H1 (cell line): ENCODE measurements around the gene RGS16. TPM values are rescaled to one million over a fixed set of nuclear protein-coding genes. Genes with fewer than 3 reads are reported as not detected.

Source experiments
- CTCF ChIA-PET: fragments of 300-600 bp; sonication (Branson Sonifier 250); formaldehyde crosslinking; loops from one replicate; lab custom pipeline; 2021; ENCODE audit not compliant: partially characterized antibody; lab: Charles Lee
- POLR2A ChIA-PET: fragments of 300-600 bp; sonication (Branson Sonifier 250); formaldehyde crosslinking; loops from one replicate; lab custom pipeline; 2021; ENCODE audit warnings: inconsistent platforms; ENCODE audit not compliant: partially characterized antibody; lab: Charles Lee
- DNase-seq, 2 experiments: peaks; one replicate each; pipeline versions ENCODE4 v3.0.0 to v3.0.0-alpha.2; 2010 to 2022; ENCODE audit warnings: low spot score in 2 of 2, low read depth in 1 of 2, mixed read lengths in 1 of 2
- FAIRE-seq: peaks from 2 replicates; lab custom pipeline; 2011; peaks lifted over from hg19 to GRCh38; lab: Jason Lieb, UNC
- H2AFZ ChIP-seq: 2 replicates; pipeline ENCODE4 v1.8.1; 2012; ENCODE audit warnings: low read length, inconsistent platforms
- H2AK5ac ChIP-seq: 2 replicates; pipeline ENCODE4 v1.6.1; 2013; ENCODE audit warnings: low read depth, low read length
- H2BK120ac ChIP-seq: replicated peaks from 2 replicates; pipeline ENCODE3; 2013; ENCODE audit warnings: low read depth, low read length, inconsistent platforms
- H2BK12ac ChIP-seq: 2 replicates; pipeline ENCODE4 v1.6.1; 2013; ENCODE audit warnings: low read depth, low read length
- H2BK15ac ChIP-seq: 2 replicates; pipeline ENCODE4 v1.6.1; 2013; ENCODE audit warnings: low read length
- H2BK20ac ChIP-seq: 2 replicates; pipeline ENCODE4 v1.6.1; 2013; ENCODE audit warnings: low read length
- H2BK5ac ChIP-seq: 2 replicates; pipeline ENCODE4 v1.6.1; 2013; ENCODE audit warnings: low read depth, low read length
- H3K14ac ChIP-seq: 2 replicates; pipeline ENCODE4 v1.6.1; 2013; ENCODE audit warnings: inconsistent platforms; ENCODE audit not compliant: insufficient read length
- H3K18ac ChIP-seq: 2 replicates; pipeline ENCODE4 v1.6.1; 2013; ENCODE audit warnings: low read length; ENCODE audit errors: extremely low read depth
- H3K23ac ChIP-seq: 2 replicates; pipeline ENCODE4 v1.6.1; 2013; ENCODE audit warnings: inconsistent platforms; ENCODE audit not compliant: insufficient read length
- H3K23me2 ChIP-seq: 2 replicates; pipeline ENCODE4 v1.6.1; 2013; ENCODE audit warnings: low read depth, low read length
- H3K27ac ChIP-seq: 2 replicates; pipeline ENCODE4 v1.6.1; 2011; ENCODE audit warnings: low read depth, low read length, inconsistent platforms
- H3K27me3 ChIP-seq, 4 experiments: replicated peaks in 1 of 4; 1 replicate in 1 of 4; 2 replicates in 3 of 4; pipeline versions ENCODE4 v1.6.1 to v1.8.1; 2011 to 2013; ENCODE audit warnings: low read length in 3 of 4, mild to moderate bottlenecking in 3 of 4, inconsistent platforms in 2 of 4, mixed read lengths in 2 of 4, moderate library complexity in 1 of 4; ENCODE audit not compliant: control insufficient read depth in 3 of 4, insufficient read depth in 3 of 4; ENCODE audit errors: extremely low read depth in 1 of 4
- H3K36me3 ChIP-seq, 4 experiments: 2 replicates each; pipeline versions ENCODE4 v1.6.1 to v1.8.1; 2011 to 2013; ENCODE audit warnings: mild to moderate bottlenecking in 4 of 4, low read length in 3 of 4, moderate library complexity in 2 of 4, control low read depth in 1 of 4, inconsistent platforms in 1 of 4; ENCODE audit not compliant: insufficient read depth in 4 of 4, control insufficient read depth in 2 of 4
- H3K4ac ChIP-seq: replicated peaks from 2 replicates; pipeline ENCODE3; 2013; ENCODE audit warnings: low read length, low read depth, mixed read lengths, inconsistent platforms; ENCODE audit not compliant: insufficient read length
- H3K4me1 ChIP-seq, 4 experiments: replicated peaks in 1 of 4; 1 replicate in 1 of 4; 2 replicates in 3 of 4; pipeline versions ENCODE4 v1.6.1 to v1.8.1; 2011 to 2013; ENCODE audit warnings: low read length in 3 of 4, inconsistent platforms in 2 of 4, mixed read lengths in 1 of 4; ENCODE audit not compliant: insufficient read depth in 4 of 4, control insufficient read depth in 3 of 4
- H3K4me2 ChIP-seq, 2 experiments: 2 replicates each; pipeline versions ENCODE4 v1.6.1 to v1.8.1; 2011 to 2013; ENCODE audit warnings: low read depth in 2 of 2, low read length in 2 of 2, control low read depth in 1 of 2, inconsistent platforms in 1 of 2, mild to moderate bottlenecking in 1 of 2; ENCODE audit not compliant: insufficient read depth in 1 of 2
- H3K4me3 ChIP-seq, 4 experiments: fragments of 200-600, 300-600 bp in 1 of 4; sonication (generic), shearing (Covaris generic), sonication (Bioruptor Twin) in 1 of 4; 2 replicates each; pipeline versions ENCODE4 v1.5.1 to v1.8.1; 2011 to 2016; ENCODE audit warnings: low read length in 4 of 4, low read depth in 3 of 4, control low read depth in 2 of 4, inconsistent platforms in 2 of 4, mild to moderate bottlenecking in 2 of 4, mixed read lengths in 1 of 4, moderate library complexity in 1 of 4; ENCODE audit not compliant: insufficient read depth in 2 of 4; ENCODE audit errors: extremely low read depth in 1 of 4
- H3K56ac ChIP-seq: replicated peaks from 2 replicates; pipeline ENCODE3; 2013; ENCODE audit warnings: low read depth, mild to moderate bottlenecking, mixed read lengths, low read length, inconsistent platforms; ENCODE audit not compliant: insufficient read length
- H3K79me1 ChIP-seq: 2 replicates; pipeline ENCODE4 v1.6.1; 2013; ENCODE audit warnings: low read depth, low read length, control low read depth
- H3K79me2 ChIP-seq, 2 experiments: 2 replicates each; pipeline versions ENCODE4 v1.6.1 to v1.8.1; 2012 to 2013; ENCODE audit warnings: low read length in 2 of 2, mild to moderate bottlenecking in 2 of 2, inconsistent platforms in 1 of 2; ENCODE audit not compliant: insufficient read depth in 2 of 2, control insufficient read depth in 1 of 2
- H3K9ac ChIP-seq, 4 experiments: replicated peaks in 1 of 4; 1 replicate in 1 of 4; 2 replicates in 3 of 4; pipeline versions ENCODE4 v1.6.1 to v1.8.1; 2011 to 2013; ENCODE audit warnings: low read depth in 3 of 4, low read length in 3 of 4, control low read depth in 2 of 4, mild to moderate bottlenecking in 2 of 4, moderate library complexity in 2 of 4, inconsistent platforms in 1 of 4; ENCODE audit errors: extremely low read depth in 1 of 4
- H3K9me3 ChIP-seq, 2 experiments: 2 replicates each; pipeline versions ENCODE4 v1.6.1 to v1.8.1; 2012 to 2013; ENCODE audit warnings: mild to moderate bottlenecking in 2 of 2, moderate library complexity in 2 of 2, control low read depth in 1 of 2, inconsistent platforms in 1 of 2, low read depth in 1 of 2, low read length in 1 of 2, mixed read lengths in 1 of 2; ENCODE audit not compliant: insufficient read depth in 2 of 2
- H4K20me1 ChIP-seq, 2 experiments: replicated peaks in 1 of 2; 2 replicates each; pipeline versions ENCODE3 to v1.8.1; 2011 to 2013; ENCODE audit warnings: inconsistent platforms in 2 of 2, low read length in 2 of 2, mild to moderate bottlenecking in 1 of 2; ENCODE audit not compliant: insufficient read depth in 2 of 2, control insufficient read depth in 1 of 2
- H4K5ac ChIP-seq: 2 replicates; pipeline ENCODE4 v1.6.1; 2013; ENCODE audit warnings: low read length, low read depth, mixed read lengths, inconsistent platforms; ENCODE audit not compliant: insufficient read length
- H4K8ac ChIP-seq: 2 replicates; pipeline ENCODE4 v1.8.0; 2013; ENCODE audit warnings: mild to moderate bottlenecking, moderate library complexity, low read length, inconsistent platforms; ENCODE audit not compliant: insufficient read depth; ENCODE audit errors: extremely low read depth
- H4K91ac ChIP-seq: replicated peaks from 2 replicates; pipeline ENCODE3; 2013; ENCODE audit warnings: low read length, mixed read lengths, inconsistent platforms; ENCODE audit not compliant: insufficient read length
- CBX8 ChIP-seq: fragments of 300-800, 300-1000 bp; sonication (generic); IDR thresholded peaks from 2 replicates; pipeline ENCODE4 v1.7.1; 2016; ENCODE audit warnings: low read depth, low read length, borderline replicate concordance
- CHD2 ChIP-seq: IDR thresholded peaks from 2 replicates; pipeline ENCODE4 v1.6.1; 2012; ENCODE audit warnings: low read length, improper control_type of control experiment
- E2F6 ChIP-seq: IDR thresholded peaks from 2 replicates; pipeline ENCODE4 v1.6.1; 2012; ENCODE audit warnings: inconsistent platforms
- JUN ChIP-seq: IDR thresholded peaks from 2 replicates; pipeline ENCODE4 v1.6.1; 2011; ENCODE audit warnings: low read depth, mild to moderate bottlenecking, improper control_type of control experiment, low read length
- NANOG ChIP-seq: IDR thresholded peaks from 2 replicates; pipeline ENCODE4 v1.6.1; 2011; ENCODE audit warnings: low read length, low read depth, mild to moderate bottlenecking, inconsistent platforms; ENCODE audit not compliant: insufficient read depth, poor library complexity, severe bottlenecking
- SIN3A ChIP-seq, 2 experiments: IDR thresholded peaks in 1 of 2; conservative IDR thresholded peaks in 1 of 2; 2 replicates each; pipeline ENCODE4 v1.6.1; 2011 to 2012; ENCODE audit warnings: low read length in 2 of 2, improper control_type of control experiment in 1 of 2, low read depth in 1 of 2, mild to moderate bottlenecking in 1 of 2
- TCF12 ChIP-seq: IDR thresholded peaks from 2 replicates; pipeline ENCODE4 v1.6.1; 2011; ENCODE audit warnings: low read depth, mild to moderate bottlenecking, low read length
- TEAD4 ChIP-seq: IDR thresholded peaks from 2 replicates; pipeline ENCODE4 v1.6.1; 2012; ENCODE audit warnings: low read depth, low read length, inconsistent platforms, mixed read lengths
- WGBS, 2 experiments: shearing (Covaris generic) in 1 of 2; methylation state at CpG; one replicate each; pipeline versions ENCODE4 v1.1.6 to v1.1.7; 2013 to 2015; ENCODE audit warnings: low lambda C conversion rate in 2 of 2, mixed read lengths in 2 of 2, inconsistent platforms in 1 of 2, low coverage in 1 of 2, missing lambda C conversion rate in 1 of 2; ENCODE audit not compliant: insufficient replicate concordance in 2 of 2, insufficient coverage in 1 of 2, insufficient read length in 1 of 2; ENCODE audit errors: extremely low coverage in 1 of 2, missing lambda C conversion rate in 1 of 2; 5-methylcytosine and 5-hydroxymethylcytosine counted together
- polyA plus RNA-seq, 7 experiments: library from polyadenylated mRNA; depleted of rRNA in 3 of 7; stranded (reverse) in 5 of 7; unstranded in 2 of 7; fragments of >200 nt in 5 of 7; fragments of 200-250 nt in 2 of 7; gene quantifications; 1 replicate in 5 of 7; 2 replicates in 1 of 7; 4 replicates in 1 of 7; pipeline versions ENCODE4 v1.2.1 to v1.2.3, GENCODE V29; 2011 to 2013; ENCODE audit warnings: missing spikeins in 2 of 7, mixed read lengths in 2 of 7
- total RNA-seq: library from RNA; stranded (reverse); fragmentation: NEBNext Ultra II Directional; extraction: Animal tissue kit (Norgen Biotek cat#: 25700); gene quantifications from 2 replicates; pipeline ENCODE4 v1.2.1, GENCODE V29; 2021

Gene RGS16
- total and polyA plus RNA-seq, 2 of the 8 experiments (the other 6 are each of a cell fraction or from before 2014, with no cell fraction given): 5.7 to 9.8 TPM

- no peak overlapping the region; a peak in 1 of 4 replicates for H3K4me2 ChIP-seq
- H2BK12ac ChIP-seq: no peak overlapping the region
- H4K5ac ChIP-seq: no peak overlapping the region
- H3K23ac ChIP-seq: no peak overlapping the region
- no peaks in the 10 kb centered on the region for H3K79me2 ChIP-seq
- no peaks in the 10 kb centered on the region for H3K9me3 ChIP-seq
- no peak overlapping the region for H2BK15ac ChIP-seq
- H3K4ac ChIP-seq: no peak overlapping the region
- H4K8ac ChIP-seq: no peak overlapping the region
- FAIRE-seq (no peak), DNase-seq (no peak)
- peaks cover 2 to 10% (median 7%) of the 10 kb centered on the region in 4 experiments; a peak in 5 of 7 replicates for H3K4me1 ChIP-seq
- no peaks in the 10 kb centered on the region for H4K20me1 ChIP-seq
- H3K9ac ChIP-seq: no peak overlapping the region
- no peaks in the 10 kb centered on the region; the same call in 1 of the 2 replicates for H3K23me2 ChIP-seq
- H3K4me3 ChIP-seq: no peak overlapping the region
- H3K56ac ChIP-seq: no peak overlapping the region
- ChIA-PET CTCF (interaction anchor here (1.0 to 1.2 kb wide), 2 partner anchors 8 to 158 kb away, joined by 5 to 6 read pairs; no protein-coding TSS in a partner anchor), POLR2A (interaction anchor here (2.0 to 15.8 kb wide), 2 partner anchors 10 to 157 kb away, joined by 5 to 107 read pairs; no protein-coding TSS in a partner anchor)
- no peak overlapping the region for H3K18ac ChIP-seq
- 94% methylated on average over 3 of the region's 3 CpGs; no CpG with 5 or more reads in 1 of the 2 experiments for WGBS, 2 experiments
- no peaks in the 10 kb centered on the region for H3K36me3 ChIP-seq
- H2AK5ac ChIP-seq: no peak overlapping the region
- no peak overlapping the region for H4K91ac ChIP-seq
- no peaks in the 10 kb centered on the region for H3K27me3 ChIP-seq
- H3K14ac ChIP-seq: no peak overlapping the region
- H2AFZ ChIP-seq: no peak overlapping the region
- no peak overlapping the region for H3K27ac ChIP-seq
- TF ChIP-seq CBX8 (no peak), E2F6 (no peak), TCF12 (no peak), SIN3A (conservative IDR thresholded peaks at IDR 0.05 in 1 of 2, IDR thresholded peaks at IDR 0.05 in 1 of 2; ENCODE audit: low read depth in 1 of 2, low read length in 2 of 2) (no peak), TEAD4 (no peak), JUN (no peak), CHD2 (no peak), NANOG (no peak)
- no peak overlapping the region for H2BK20ac ChIP-seq
- no peaks in the 10 kb centered on the region for H3K79me1 ChIP-seq
- H2BK120ac ChIP-seq: no peak overlapping the region
- no peak overlapping the region for H2BK5ac ChIP-seq
Measured at GRCh38 chr1:182625024-182625423, 20.8 kb upstream of the RGS16 start.
